Fibroblast of lung (primary cell): Measurements from ENCODE around the gene INPP5A. TPM values are rescaled to one million over a fixed set of nuclear protein-coding genes. Genes with fewer than 3 reads are reported as not detected.

ENCODE experiments used
- DNase-seq, 2 donors: peaks; one replicate each; pipeline versions ENCODE4 v3.0.0 to v3.0.0-alpha.2; 2010; ENCODE audit warnings: low read depth in 2 of 2
- H2AFZ ChIP-seq: 2 replicates; pipeline ENCODE4 v1.5.1; 2012; ENCODE audit warnings: low read length, control low read depth, inconsistent platforms
- H3K27ac ChIP-seq: 2 replicates; pipeline ENCODE4 v1.5.1; 2011; ENCODE audit warnings: low read length, control low read depth; ENCODE audit not compliant: insufficient read depth
- H3K27me3 ChIP-seq: 2 replicates; pipeline ENCODE4 v1.5.1; 2011; ENCODE audit warnings: mild to moderate bottlenecking, low read length; ENCODE audit not compliant: control insufficient read depth, insufficient read depth
- H3K36me3 ChIP-seq: 2 replicates; pipeline ENCODE4 v1.5.1; 2011; ENCODE audit warnings: low read length; ENCODE audit not compliant: control insufficient read depth, insufficient read depth
- H3K4me1 ChIP-seq: 2 replicates; pipeline ENCODE4 v1.5.1; 2011; ENCODE audit warnings: low read length; ENCODE audit not compliant: control insufficient read depth, insufficient read depth; ENCODE audit errors: extremely low read depth
- H3K4me2 ChIP-seq: 2 replicates; pipeline ENCODE4 v1.5.1; 2011; ENCODE audit warnings: low read length, control low read depth; ENCODE audit not compliant: insufficient read depth; ENCODE audit errors: extremely low read depth
- H3K4me3 ChIP-seq, 4 experiments: fragments of 200-600 bp in 1 of 4; sonication (generic) in 1 of 4; replicated peaks in 1 of 4; 2 replicates each; pipeline ENCODE4 v1.5.1; 2011 to 2016; ENCODE audit warnings: low read length in 4 of 4, low read depth in 3 of 4, mild to moderate bottlenecking in 3 of 4, control low read depth in 2 of 4, inconsistent platforms in 1 of 4, mixed read lengths in 1 of 4; ENCODE audit not compliant: insufficient read depth in 1 of 4; ENCODE audit errors: control extremely low read depth in 1 of 4
- H3K79me2 ChIP-seq: 2 replicates; pipeline ENCODE4 v1.5.1; 2012; ENCODE audit warnings: mild to moderate bottlenecking, low read length, inconsistent platforms; ENCODE audit not compliant: control insufficient read depth, insufficient read depth
- H3K9ac ChIP-seq: 2 replicates; pipeline ENCODE4 v1.5.1; 2011; ENCODE audit warnings: mild to moderate bottlenecking, low read length, control low read depth; ENCODE audit not compliant: insufficient read depth
- H3K9me3 ChIP-seq: 2 replicates; pipeline ENCODE4 v1.5.1; 2012; ENCODE audit warnings: low read depth, low read length; ENCODE audit not compliant: control insufficient read depth, insufficient read depth
- H4K20me1 ChIP-seq: 2 replicates; pipeline ENCODE4 v1.5.1; 2011; ENCODE audit warnings: low read length; ENCODE audit not compliant: control insufficient read depth, insufficient read depth; ENCODE audit errors: extremely low read depth
- CTCF ChIP-seq, 2 donors: IDR thresholded peaks in 1 of 2; conservative IDR thresholded peaks in 1 of 2; 1 replicate in 1 of 2; 2 replicates in 1 of 2; pipeline ENCODE4 v1.5.1; 2011 to 2012; ENCODE audit warnings: low read length in 2 of 2, control low read depth in 1 of 2, inconsistent platforms in 1 of 2, low read depth in 1 of 2, mild to moderate bottlenecking in 1 of 2
- EZH2 ChIP-seq: IDR thresholded peaks from 2 replicates; pipeline ENCODE4 v1.5.1; 2012; ENCODE audit warnings: low read length, control low read depth, mild to moderate bottlenecking; ENCODE audit errors: missing control alignments
- polyA plus RNA-seq, 2 donors: library from polyadenylated mRNA; depleted of rRNA in 1 of 2; stranded (reverse) in 1 of 2; unstranded in 1 of 2; fragments of >200 nt; gene quantifications; 2 replicates each; pipeline ENCODE4 v1.2.1, GENCODE V29; 2011 to 2012; ENCODE audit warnings: missing spikeins in 1 of 2
- total RNA-seq: library from RNA; depleted of rRNA; stranded (reverse); fragments of >200 nt; gene quantifications from 2 replicates; pipeline ENCODE4 v1.2.1, GENCODE V29; 2014

Gene INPP5A
- total and polyA plus RNA-seq, 2 donors (not counting 1 experiment from before 2014, with no cell fraction given) = 24.6 to 39.9 TPM

- H3K4me3 ChIP-seq = no peak overlapping the region
- H3K4me1 ChIP-seq = no peaks in the 10 kb centered on the region
- H4K20me1 ChIP-seq = no peaks in the 10 kb centered on the region
- H3K9me3 ChIP-seq = no peaks in the 10 kb centered on the region
- H3K36me3 ChIP-seq = no peaks in the 10 kb centered on the region
- no peaks in the 10 kb centered on the region for H3K27me3 ChIP-seq
- no peak for DNase-seq
- H3K4me2 ChIP-seq = no peak overlapping the region
- H3K27ac ChIP-seq = no peak overlapping the region
- no peak overlapping the region for H3K9ac ChIP-seq
- H3K79me2 ChIP-seq = peaks cover 55% of the 10 kb centered on the region
- TF ChIP-seq EZH2 = no peak
- no peak for TF ChIP-seq CTCF (conservative IDR thresholded peaks at IDR 0.05 in 1 of 2, IDR thresholded peaks at IDR 0.05 in 1 of 2; ENCODE audit: low read depth in 1 of 2, low read length in 2 of 2)
- H2AFZ ChIP-seq = no peak overlapping the region
Measured at GRCh38 chr10:132549371-132549770, 11.8 kb downstream of the INPP5A start.

- peaks cover 3% of the 10 kb centered on the region for H4K20me1 ChIP-seq
- no peaks in the 10 kb centered on the region for H3K4me1 ChIP-seq
- no peak overlapping the region for H3K9ac ChIP-seq
- H3K79me2 ChIP-seq = peaks cover 52% of the 10 kb centered on the region
- no peaks in the 10 kb centered on the region for H3K9me3 ChIP-seq
- H3K4me2 ChIP-seq = no peak overlapping the region
- no peak overlapping the region for H3K27ac ChIP-seq
- H3K27me3 ChIP-seq = no peaks in the 10 kb centered on the region
- TF ChIP-seq EZH2 = no peak
- TF ChIP-seq CTCF (conservative IDR thresholded peaks at IDR 0.05 in 1 of 2, IDR thresholded peaks at IDR 0.05 in 1 of 2; ENCODE audit: low read depth in 1 of 2, low read length in 2 of 2) = no peak
- H3K4me3 ChIP-seq = no peak overlapping the region
- no peak for DNase-seq
- no peak overlapping the region for H2AFZ ChIP-seq
- H3K36me3 ChIP-seq = no peaks in the 10 kb centered on the region
Measured at GRCh38 chr10:132550366-132551092, 12.9 kb downstream of the INPP5A start.

GRCh38 chr10:132551093-132551807, 13.7 kb downstream of the INPP5A start:
- Histone ChIP-seq H3K4me1 (no peaks in the 10 kb centered on the region), H3K9me3 (no peaks in the 10 kb centered on the region), H3K4me3 (no peak overlapping the region), H3K27me3 (no peaks in the 10 kb centered on the region), H3K27ac (no peak overlapping the region), H3K36me3 (no peaks in the 10 kb centered on the region), H2AFZ (no peak overlapping the region), H3K9ac (no peak overlapping the region), H3K79me2 (peaks cover 46% of the 10 kb centered on the region), H3K4me2 (no peak overlapping the region), H4K20me1 (peaks cover 3% of the 10 kb centered on the region)
- no peak for DNase-seq
- TF ChIP-seq EZH2 = no peak
- no peak for TF ChIP-seq CTCF (conservative IDR thresholded peaks at IDR 0.05 in 1 of 2, IDR thresholded peaks at IDR 0.05 in 1 of 2; ENCODE audit: low read depth in 1 of 2, low read length in 2 of 2)
